ENCODE data around the gene ATP6V1D.

- TF ChIP-seq RXRA (IDR thresholded peaks at IDR 0.05; ENCODE audit: insufficient read depth, low read depth, low read length) (no peak), CBX5 (IDR thresholded peaks at IDR 0.05; ENCODE audit: low read depth, low read length) (no peak), CTCF (IDR thresholded peaks at IDR 0.05; ENCODE audit: control extremely low read depth in 1 of 3, insufficient read depth in 1 of 3, low read depth in 1 of 3, low read length in 3 of 3) (no peak), EP300 (IDR thresholded peaks at IDR 0.05; ENCODE audit: borderline replicate concordance in 1 of 2, low read depth in 2 of 2, low read length in 2 of 2) (no peak), JUND (IDR thresholded peaks at IDR 0.05; ENCODE audit: low read length) (no peak), GABPA (IDR thresholded peaks at IDR 0.05; ENCODE audit: borderline replicate concordance, insufficient read depth, low read length) (no peak), ASH2L (IDR thresholded peaks at IDR 0.05; ENCODE audit: low read length) (no peak), MAFK (IDR thresholded peaks at IDR 0.05; ENCODE audit: low read depth, low read length) (no peak), POLR2A (IDR thresholded peaks at IDR 0.05; ENCODE audit: control extremely low read depth in 1 of 2, low read depth in 2 of 2, low read length in 2 of 2) (no peak), TAF1 (IDR thresholded peaks at IDR 0.05; ENCODE audit: low read depth, low read length) (no peak), EZH2 (IDR thresholded peaks at IDR 0.05; ENCODE audit: low read depth, low read length, severe bottlenecking) (no peak), JUN (IDR thresholded peaks at IDR 0.05; ENCODE audit: low read depth, low read length) (no peak)
Observed at GRCh38 chr14:67357969-67358354, 1.6 kb downstream of the ATP6V1D start.

All from H1 (cell line).